Hematopoietic multipotent progenitor cell treated with erythropoietin and hydrocortisone succinate and interleukin-3 and kit ligand, for 6 days (in vitro differentiated cells): ENCODE data around the gene GLOD5.

Experiments
- DNase-seq: peaks from one replicate; pipeline ENCODE4 v3.0.0-alpha.2; 2015

The GLOD5 gene

DNA sequence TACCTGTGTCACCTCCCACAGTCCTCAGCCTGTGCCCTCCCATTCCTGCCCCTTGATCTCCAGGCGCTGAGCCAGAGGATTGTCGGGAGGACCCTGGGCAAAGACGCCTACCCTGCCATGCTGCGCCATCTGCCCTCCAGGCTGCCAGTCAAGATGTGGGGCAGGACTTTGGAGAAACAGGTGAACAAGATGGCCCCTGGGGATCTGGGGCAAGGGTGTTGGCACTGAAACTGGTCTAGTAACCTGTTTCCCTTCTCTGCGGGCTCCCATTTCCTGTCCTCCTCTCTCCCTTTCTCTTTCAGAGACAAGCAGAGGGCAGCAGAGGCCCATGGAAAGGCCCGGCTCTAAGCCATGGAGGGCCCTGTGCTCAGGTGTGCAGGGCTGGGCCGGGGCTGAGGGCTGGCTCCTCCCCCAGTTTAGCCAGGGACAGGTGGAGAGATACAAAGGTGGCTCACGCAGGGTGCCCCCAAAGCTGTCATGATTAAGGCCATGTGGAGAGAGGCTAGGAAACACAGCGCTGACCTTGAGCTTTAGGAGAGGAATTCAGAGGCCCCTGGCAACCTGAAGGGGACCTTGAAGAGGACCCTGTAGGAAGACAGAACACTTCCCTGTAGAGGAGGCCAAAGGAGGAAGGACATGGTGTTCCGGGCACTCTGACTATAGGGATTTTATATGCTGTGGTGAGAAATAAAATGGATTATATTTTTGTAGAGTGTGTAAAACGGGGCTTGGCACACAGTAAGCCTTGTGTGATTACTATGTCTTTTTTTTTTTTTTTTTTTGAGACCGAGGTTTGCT lies at the start of gene GLOD5:
Gene GLOD5, plus strand, starts transcription at position 74 of the 798 bp plus-strand sequence. Its CDS starts 44 bp downstream, at position 118.
- DNase-seq: peak; percentile 53

DNA sequence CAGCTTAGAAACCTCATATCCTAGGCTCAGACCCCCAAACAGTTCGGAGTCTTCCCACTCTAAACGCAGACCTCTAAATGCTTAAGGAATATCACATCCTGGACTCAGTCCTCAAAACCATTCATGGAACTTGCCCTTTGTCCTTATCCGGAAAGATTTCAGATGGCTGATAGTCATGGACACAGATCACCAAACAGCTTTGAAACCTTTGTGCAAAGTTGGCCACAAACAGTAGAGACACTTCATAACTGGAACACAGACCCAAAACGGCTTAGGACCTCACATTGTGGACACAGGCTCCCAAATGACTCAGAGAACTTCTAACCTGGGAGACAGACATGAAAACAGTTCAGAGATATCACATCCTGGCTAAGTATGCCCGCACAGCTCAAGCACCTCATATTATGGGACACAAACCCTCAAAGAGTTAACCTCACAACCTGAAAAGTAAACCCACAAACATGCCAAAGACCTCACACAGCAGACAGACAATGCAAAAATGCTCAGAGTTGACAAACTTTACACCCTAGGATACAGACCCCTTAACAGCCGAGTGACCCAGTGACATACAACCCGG lies 49.5 kb upstream of the GLOD5 start:
- no peak for DNase-seq

DNA sequence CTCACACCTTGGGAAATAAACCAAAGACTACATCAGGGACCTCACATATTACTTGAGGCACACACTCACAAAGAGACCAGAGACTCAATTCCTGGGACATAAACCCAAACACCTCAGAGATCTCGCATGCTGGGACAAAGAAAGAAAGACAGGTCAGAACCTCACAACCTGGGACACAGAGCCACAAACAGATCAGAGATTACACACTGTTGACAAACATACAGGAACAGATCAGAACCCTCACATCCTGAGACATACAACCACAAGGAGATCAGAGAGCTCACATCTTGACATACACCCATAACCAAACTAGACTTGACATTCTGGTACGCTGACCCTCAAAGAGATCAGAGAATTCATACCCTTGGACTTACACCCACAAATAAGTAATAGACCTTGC lies 47.7 kb upstream of the GLOD5 start:
- DNase-seq: no peak

- DNase-seq: no peak
Observed at GRCh38 chrX:48714573-48714972, 47.0 kb upstream of the GLOD5 start.

DNA sequence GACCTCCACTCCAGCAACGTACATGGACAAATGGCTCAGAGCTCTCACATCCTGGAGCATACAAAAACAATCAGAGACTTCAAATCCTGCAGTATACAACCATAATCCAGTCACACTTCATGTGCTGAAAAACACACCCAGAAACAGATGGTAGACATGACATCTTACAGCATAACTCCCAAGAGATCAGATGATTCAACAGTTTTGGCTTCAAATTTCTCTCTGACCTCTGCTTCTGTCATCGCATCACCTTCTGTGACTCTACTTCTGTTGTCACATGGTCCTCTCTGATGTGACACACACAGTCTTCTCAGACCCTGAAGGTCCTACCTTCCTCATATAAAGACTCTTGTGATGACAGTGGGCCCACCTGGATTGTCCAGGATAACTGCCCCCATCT lies 46.5 kb upstream of the GLOD5 start:
- DNase-seq: no peak

DNA sequence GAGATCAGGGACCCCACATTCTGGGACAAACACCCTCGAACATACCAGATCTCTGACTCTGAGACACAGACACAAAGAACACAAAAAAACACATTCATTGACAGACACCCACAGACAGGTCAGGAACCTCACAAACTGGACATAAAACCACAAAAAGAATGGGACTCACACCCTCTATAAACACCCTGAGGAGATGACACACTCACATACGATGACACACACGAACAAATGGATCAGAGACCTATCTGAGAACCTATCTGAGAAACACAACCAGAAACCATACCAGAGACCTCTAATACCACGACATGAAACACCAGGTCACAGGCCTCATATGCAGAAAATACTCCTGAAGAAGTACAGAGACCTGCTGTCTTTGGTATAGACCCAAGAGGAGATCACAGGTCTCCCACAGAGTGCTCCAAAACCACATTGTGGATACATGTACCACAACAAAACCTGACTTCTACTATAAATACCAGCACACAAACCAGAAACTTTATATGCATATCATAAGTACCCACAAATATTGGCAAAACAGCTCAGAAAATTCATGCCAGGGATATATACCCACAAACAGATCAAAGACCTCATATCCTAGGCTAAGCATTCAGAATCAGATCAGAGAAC lies 45.6 kb upstream of the GLOD5 start:
- no peak for DNase-seq

DNA sequence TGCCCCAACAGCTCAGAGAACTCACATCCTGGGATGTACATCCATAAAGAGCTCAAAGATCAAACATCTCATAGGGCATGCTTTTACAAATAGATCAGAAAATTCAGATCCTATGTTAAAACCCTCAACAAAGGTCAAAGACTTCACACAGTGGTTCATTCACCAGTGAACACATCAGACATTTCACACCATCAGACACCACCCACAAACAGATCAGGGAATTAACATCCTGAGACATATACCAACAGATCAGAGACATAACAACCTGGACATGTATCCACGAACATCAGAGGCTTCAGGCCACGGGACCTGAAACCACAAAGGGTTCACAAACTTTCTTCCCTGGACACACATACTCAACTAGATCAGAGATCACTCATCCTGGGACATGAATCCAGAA lies 41.6 kb upstream of the GLOD5 start:
- DNase-seq: no peak

DNA sequence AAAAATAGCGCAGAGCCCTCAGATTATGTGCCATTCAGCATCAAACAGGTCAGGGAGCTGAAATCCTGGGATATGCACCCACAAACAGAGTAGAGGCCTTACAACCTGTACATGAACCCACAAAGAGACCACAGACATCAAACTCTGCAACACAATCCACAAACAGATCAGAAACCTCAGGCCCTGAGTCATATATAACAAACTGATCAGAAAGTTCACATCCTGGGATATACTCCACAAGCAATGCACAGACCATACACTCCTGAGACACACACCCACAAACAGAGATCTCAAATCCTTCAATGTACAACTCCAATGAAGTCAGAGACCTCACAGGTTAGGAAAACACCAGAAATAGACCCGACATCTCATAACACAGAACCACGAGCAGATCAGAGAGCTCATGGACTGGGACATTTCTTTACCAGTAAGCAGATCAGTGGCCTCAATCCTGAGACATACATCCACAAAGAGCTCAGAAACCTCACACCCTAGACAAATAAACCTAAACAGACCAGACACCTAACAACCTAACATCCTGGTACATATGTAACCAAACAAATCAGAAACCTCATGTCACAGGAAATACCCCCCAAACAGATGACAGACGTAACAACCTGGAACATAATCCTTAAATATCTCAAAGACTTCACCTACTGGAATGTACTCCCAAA lies 40.8 kb upstream of the GLOD5 start:
- no peak for DNase-seq

DNA sequence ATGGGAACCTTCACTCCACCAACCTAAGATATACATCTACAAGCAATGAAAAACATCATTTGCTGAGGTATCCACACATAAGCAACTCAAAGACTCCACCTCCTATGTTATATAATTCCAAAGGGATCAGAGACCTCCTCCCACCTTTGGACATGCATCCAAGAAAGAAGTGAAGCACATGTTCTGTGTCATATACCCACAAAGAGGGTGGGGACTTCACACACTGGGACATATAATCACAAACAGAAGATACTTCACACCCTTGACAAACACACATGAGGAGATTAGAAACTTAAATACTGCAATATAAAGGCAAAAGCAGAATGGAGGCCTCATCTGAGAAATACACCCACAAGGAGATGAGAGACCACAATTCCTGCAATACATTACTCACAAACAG lies 39.6 kb upstream of the GLOD5 start:
- DNase-seq: no peak

DNA sequence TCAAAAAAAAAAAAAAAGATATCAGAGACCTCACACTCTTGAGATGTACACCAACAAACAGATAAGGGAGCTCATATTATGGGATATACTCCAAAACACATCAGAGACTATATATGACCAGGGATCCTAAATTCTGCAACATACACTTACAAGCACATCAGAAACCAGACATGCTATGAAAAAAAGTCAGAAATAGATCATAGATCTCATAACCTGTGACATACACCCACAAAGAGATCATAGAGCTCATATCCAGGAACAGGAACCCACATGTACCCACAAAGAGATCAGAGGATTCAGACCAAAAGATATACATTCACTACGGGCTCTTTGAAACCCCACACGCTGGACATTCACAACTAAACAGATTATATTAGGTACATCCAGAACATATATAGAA lies 35.0 kb upstream of the GLOD5 start:
- DNase-seq: no peak

DNA sequence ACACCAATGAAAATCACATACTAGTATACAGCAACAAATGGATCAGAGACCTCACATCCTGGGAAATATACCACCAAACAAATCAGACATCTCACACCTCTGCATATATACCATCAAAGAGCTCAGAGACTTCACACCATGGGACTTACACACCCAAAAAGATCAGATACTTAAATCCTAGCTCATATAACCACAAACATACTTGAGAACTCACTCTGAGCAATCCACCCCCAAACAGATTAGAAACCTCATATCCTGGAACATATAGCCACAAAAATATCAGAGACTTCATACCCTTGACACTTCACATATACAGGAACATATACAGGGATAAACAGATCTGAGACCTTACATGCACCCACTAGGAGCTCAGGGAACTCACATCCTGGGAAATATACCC lies 32.9 kb upstream of the GLOD5 start:
- no peak for DNase-seq

DNA sequence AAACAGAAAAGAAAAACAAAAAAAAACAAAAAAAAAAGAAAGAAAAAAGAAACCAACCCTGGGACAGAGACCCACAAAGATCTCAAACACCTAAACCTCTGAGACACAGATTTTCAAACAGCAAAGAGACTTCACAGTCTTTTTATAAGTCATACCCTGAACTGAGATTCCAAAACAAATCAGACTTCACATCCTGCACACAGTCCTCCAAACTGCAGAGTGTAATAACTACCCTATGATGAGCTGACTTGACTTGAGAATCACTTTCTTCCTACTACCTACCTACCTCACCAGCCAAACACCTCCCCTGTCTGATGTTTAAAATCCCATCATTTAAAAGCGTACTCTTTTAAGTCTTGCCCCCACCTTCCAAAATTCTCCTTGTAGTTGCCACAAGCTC lies 25.2 kb upstream of the GLOD5 start:
- DNase-seq: no peak

DNA sequence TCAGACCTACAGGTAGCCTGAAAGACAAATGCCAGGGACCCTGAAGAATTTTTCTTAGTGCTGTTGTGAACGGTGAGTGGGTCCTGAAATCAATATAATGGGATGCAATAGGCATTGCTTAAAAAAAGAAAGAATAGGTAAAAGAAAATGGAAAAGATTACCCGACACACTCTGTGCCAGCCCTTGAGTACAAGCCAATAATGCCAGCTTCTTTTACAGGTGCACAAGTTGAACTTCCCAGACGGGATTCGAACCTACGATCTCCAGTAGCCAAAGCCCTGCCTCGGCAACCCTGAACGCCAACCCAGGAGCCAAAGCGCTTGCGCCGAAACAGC lies 24.7 kb upstream of the GLOD5 start:
- DNase-seq: no peak

GRCh38 chrX:48737213-48737938 lies 24.2 kb upstream of the GLOD5 start:
- DNase-seq: peak; percentile 97

DNA sequence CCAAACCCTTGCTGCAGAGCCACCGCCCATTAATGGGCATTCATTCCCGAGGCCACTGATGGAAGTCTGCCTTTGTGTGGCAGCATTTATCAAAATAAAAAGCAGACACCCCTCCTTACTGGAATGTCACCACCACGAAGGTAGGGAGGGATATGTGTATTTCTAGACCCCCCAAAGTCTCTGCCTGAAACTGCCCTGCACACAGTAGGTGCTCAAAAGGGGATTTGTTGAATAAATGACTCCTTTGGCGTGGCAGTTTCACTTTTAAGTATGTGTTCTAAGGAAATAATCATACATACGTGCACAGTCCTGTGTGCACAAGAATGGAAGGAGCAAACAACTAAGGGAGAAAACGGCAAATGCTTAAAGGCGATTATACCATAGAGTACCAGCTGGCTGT lies 23.6 kb upstream of the GLOD5 start:
- DNase-seq: no peak

GRCh38 chrX:48741834-48742233 lies 19.7 kb upstream of the GLOD5 start:
- no peak for DNase-seq

GRCh38 chrX:48745222-48745621 lies 16.3 kb upstream of the GLOD5 start:
- no peak for DNase-seq

DNA sequence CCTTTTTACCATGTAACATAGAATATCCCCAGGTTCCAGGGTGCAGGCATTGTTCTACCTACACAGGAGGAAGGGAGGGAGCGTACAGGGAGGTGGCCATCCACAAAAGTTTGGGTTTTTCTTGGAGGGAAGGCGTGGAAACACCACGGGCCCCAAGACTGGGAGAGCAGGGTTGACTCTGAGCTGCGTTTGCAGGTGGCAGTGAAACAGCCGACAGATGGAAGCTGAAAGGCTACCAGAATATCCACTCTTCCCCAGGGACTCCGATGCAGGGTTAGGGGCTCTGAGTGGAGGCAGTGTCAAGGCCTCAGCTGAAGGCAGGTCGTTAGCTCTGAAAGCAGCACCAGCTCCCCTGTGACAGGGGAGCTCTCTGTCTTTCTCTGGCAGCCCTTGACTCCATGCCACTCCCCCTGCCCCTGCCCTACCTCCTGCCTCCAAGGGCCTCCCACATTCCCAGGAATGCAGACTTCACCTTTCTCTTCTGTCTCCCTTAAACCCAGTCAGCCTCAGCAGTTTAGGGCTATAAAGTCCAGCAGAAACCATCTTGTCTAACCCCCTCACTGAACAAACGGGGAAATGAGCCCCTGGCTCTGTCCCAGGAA lies 14.0 kb upstream of the GLOD5 start:
- no peak for DNase-seq

- no peak for DNase-seq
Observed at GRCh38 chrX:48749182-48749581, 12.4 kb upstream of the GLOD5 start.

DNA sequence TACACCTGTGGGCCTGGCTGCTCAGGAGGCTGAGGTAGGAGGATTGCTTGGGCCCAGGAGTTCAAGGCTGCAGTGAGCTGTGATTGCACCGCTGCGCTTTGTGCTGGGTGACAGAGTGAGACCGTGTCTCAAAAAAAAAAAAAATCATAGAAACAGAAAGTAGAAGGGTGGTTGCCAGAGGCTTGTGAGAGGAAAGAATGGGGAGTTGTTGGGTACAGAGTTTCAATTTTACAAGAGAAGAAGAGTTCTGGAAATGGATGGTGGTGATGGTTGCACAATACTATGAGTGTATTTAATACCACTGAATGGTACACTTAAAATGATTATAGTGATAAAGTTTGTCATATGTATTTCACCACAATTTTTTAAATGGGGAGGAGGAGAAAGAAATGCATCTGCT lies 10.2 kb upstream of the GLOD5 start:
- no peak for DNase-seq

DNA sequence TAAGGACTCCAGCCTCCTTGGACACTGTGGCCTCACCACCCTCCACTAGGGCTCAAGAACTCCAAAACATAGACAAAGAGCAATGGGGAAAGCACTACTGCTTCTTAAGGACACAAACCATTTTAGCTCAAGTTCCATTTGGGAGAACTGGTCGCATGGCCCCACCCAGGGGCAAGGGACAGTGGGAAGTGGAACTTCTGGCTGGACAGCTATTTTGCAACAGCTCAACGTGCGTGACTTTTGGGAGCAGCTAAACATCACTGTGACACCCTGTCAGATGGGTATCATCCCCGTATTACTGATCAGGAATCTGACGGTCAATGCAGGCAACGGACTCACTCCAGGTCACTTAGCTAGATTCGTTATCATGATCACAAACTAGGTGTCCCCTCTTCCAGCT lies 9.0 kb upstream of the GLOD5 start:
- DNase-seq: no peak

GRCh38 chrX:48753708-48754228 lies 7.8 kb upstream of the GLOD5 start:
- DNase-seq: no peak

GRCh38 chrX:48754238-48754637 lies 7.3 kb upstream of the GLOD5 start:
- no peak for DNase-seq
